Stimulated activated CD4-positive, alpha-beta T cell treated with anti-CD3 and anti-CD28 coated beads, TNF-alpha, amount 100 ng/mL, for 4 hours (primary cell): ENCODE results near the gene HOXA4.

Experiments used
- DNase-seq, 3 experiments: peaks; one replicate each; pipeline ENCODE4 v3.0.0-alpha.2; 2020; ENCODE audit warnings: low read depth in 3 of 3

The HOXA4 gene

DNA sequence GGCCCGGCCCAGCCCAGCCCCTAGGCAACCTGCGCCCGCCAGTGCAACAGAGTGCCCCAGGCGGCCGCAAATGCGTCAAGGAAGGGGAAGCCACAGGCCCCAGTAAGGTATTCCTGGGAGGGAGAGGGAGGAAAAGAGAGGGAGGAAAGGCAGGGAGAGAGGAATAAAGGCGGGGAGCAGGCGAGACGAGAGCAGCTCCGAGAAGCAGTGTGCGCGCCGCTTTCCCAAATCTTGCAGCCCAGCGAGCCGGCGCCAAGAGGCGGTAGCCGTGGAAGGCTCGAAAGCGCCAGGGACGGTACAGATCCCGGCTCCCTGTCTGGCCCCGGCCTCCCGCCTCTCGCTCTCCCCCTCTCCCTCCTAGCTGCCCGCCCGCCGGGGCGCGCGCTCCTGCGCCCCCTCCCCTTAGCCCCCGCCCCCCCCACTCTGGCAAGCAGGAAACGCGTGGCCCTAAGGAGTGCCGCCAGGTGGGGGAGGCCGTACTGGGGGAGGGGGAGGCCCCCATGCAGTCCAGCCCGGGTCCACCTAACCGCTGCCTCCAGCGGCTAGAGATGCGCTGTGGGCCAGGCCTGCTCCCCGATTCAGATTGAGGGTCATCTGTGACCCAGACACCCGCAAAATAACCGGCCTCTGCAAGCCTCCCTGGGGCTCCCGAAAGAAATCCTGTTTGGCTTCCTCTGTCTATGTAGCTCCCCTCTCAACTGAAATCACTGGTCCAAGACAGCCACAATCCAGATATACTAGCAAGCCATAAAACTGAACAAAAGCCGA is 39.3 kb upstream of the HOXA4 start:
- no peak for DNase-seq

DNA sequence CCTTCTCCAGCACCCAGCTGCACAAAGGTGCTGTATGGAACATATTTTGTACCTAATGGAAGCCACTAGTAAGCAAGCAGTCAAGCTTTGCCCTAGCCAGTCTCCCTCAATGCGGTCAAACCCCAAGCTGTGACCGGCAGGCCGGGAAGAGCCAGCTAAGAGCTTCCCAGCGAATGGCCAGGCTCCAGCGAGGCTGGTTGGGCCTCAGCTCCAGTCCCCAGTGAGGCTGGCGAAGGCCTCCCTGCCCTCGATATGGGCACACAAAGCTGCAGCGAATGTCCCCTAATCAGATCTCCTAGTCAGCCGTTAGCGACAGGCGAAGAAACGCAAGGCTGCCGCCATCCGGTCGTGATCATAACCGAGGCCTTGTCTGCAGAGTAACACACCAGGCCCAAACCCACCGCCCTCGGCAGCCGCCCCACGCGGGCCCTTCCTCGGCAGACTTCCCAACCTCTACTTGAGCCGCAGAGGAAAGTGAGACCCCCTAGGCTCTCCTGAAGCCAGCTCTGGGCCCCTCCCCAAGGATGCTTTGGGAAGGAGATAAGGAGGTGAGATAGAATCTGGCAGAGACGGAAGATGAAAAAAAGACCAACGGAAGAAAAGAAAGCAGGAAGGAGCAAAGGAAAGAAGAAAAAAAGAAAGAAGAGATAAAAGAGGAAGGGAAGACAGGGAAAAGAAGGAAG is 37.8 kb upstream of the HOXA4 start:
- no peak for DNase-seq

DNA sequence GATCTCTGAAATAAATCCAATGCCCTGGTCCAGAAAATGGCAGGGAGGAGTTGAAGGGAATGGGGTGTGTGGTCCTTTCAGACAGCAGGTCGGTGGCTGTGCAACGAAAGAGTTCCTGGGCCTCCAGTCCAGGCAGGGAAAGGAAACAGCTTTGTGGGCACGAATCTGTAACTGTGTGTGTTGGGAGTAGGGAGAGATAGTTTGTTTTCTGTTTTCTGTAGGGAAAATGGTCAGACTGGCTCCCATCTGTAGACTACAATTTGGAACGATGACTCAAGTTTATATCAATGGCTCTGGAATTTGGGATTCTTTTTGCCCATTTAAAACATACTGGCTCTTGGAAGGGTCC is 37.3 kb upstream of the HOXA4 start:
- no peak for DNase-seq

DNA sequence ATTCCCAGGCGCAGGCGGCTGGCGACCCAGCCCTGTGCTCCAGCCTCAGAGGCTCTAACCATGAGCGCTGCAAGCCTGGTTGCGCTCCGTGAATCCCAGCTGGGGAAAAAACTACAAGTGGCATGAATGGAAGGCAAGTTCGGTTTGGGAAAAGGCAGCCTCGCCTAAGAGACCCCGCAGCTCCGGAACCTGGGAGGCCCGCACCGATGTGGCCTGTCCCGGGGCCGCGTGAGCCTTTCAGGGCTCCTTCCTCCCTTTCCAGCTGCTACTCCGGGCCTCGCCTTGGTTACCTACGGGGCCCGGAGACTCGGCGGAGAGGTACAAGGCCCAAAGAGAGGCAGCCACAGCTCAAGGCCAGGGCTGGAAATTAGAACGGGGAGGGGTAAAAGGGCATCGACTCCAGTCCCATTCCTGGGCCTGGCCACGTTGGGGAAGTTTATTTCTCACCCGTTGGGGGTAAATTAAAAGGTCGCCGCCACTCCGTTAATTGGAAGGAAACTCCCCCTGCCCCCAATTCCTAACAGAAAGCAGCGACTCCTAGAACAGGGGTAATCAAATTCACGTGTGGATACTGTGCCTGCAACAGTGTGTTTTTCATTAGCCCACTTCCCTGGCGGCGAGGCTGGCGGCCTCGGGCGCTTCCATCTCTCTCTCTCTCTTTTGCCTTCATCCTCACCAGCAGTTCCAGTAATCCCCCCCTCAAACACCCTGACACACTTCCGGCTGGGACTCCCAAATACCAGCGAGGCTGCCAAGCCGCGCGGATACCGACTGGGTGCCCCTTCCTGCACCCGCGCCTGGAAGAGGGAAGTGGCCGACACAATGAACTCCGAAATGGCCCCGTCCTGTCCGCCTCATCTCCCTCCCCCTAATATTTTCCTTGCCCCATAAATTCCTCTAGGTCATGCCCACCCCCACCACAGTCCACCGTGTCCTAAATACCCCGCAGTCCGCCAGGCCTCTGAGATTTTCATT is 36.3 kb upstream of the HOXA4 start:
- no peak for DNase-seq

DNA sequence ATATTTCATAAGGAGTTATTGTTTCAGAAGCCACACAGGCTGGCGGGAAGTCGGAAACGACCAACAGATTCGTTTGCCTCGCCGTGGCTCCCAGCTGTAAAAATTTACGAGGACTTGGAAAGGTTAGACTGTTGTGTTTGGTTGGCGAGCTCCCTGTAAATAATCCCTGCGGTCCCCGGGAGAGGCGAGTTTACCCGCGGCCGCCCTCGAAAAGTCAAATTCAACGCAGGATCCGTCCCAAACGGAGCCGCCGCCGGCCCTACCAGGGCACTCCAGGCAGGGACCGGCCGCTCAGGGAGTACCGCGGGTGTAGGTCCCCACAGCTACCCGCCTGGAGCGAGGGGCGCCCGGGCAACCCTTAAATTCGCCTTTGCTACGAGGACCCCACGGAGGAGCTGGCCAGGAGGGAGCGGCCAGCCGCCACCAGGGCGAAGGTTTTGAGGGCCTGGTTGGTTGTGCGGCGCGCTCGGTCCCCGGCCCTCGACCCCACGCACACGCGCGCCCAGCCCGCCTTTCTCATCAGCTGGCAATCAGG is 35.5 kb upstream of the HOXA4 start:
- DNase-seq: no peak

DNA sequence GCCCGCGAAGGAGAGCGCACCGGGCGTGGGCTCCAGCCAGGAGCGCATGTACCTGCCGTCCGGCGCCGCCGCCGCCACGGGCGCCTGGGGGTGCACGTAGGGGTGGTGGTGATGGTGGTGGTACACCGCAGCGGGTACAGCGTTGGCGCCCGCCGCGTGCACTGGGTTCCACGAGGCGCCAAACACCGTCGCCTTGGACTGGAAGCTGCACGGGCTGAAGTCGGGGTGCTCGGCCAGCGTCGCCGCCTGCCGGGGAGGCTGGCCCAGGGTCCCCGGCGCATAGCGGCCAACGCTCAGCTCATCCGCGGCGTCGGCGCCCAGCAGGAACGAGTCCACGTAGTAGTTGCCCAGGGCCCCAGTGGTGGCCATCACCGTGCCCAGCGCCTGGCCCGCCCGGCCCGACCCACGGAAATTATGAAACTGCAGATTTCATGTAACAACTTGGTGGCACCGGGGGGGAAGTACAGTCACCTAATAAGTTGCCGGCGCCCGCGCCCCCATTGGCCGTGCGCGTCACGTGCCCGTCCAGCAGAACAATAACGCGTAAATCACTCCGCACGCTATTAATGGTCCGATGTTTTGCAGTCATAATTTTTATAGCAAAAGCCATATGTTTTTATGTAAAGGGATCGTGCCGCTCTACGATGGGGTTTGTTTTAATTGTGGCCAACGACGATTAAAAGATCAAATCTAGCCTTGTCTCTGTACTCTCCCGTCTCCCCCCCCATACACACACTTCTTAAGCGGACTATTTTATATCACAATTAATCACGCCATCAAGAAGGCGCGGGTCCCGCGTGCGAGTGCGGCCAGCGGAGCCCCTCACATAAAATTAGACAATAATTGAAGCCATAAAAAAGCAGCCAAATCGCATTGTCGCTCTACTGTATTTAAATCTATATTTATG is 34.8 kb upstream of the HOXA4 start, which contains the start of gene HOXA9:
Gene HOXA9 (minus strand): TSS at position 449 of the 907 bp plus-strand sequence. CDS start 80 bp downstream, at position 369.
- no peak for DNase-seq

DNA sequence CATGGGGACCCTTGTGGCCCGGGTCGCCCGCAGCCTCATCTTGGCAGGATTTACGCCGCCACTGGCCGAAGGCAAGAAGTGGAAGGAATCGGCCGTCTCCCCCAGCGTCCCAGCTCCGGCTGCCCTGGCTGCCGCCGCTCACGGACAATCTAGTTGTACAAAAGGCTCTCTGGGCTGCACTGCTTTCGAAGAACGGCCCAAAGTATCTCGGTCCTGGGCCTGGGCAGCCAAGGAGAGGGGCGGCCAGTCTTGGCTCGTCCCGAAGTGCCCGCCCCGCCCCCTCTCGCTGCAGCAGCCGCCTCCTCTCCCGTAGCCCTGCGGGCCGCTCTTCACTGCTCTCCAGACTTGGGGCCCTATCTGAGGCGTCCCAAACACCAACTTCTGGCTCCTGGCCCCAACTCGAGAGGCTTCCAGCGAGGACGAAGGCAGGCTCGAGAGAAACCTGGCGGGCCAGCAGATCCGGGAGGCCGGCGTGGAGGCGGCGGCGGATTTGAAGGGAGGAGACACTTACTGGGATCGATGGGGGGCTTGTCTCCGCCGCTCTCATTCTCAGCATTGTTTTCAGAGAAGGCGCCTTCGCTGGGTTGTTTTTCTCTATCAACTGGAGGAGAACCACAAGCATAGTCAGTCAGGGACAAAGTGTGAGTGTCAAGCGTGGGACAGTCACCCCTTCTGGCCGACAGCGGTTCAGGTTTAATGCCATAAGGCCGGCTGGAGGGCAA is 34.0 kb upstream of the HOXA4 start:
- no peak for DNase-seq

DNA sequence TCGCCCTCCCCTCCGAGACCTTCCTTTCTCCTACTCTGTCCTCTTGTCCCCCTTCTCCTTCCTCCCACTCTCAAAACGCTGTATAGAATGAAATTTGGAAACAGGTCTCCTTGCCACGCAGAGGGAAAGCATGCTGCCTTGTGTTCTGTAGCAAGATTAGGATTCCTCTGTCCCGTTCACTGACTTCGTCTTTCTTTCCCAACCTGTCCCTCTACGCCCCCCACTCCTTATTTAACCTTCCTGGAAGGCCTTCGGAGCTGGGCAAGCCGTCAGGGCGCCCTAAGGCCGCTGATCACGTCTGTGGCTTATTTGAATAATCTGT is 33.4 kb upstream of the HOXA4 start:
- no peak for DNase-seq

DNA sequence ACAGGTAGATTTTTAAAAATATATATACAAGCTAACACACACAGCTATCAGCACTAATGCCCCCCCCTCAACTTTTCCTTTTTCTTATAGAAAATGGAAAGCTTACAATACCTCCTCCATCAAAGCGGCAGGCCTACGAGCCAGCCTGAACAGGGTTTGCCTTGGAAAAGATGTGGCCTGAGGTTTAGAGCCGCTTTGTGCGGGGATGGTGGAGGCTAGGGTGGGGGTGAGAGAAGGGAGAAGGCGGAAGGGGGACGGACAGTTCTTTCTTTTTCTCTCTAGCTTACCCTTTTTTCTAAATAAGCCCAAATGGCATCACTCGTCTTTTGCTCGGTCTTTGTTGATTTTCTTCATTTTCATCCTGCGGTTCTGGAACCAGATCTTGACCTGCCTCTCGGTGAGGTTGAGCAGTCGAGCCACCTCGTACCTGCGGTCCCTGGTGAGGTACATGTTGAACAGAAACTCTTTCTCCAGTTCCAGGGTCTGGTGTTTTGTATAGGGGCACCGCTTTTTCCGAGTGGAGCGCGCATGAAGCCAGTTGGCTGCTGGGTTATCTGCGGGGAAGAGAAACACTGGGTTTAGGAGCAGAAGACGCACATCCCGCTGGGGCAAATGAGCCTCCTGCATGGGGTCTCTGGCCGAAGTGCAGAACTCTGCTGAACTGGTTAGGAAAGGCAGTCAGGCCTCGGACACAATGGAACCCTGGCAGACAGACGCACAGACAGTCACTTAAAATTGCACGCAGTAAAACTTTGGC is 32.9 kb upstream of the HOXA4 start:
- DNase-seq: no peak

DNA sequence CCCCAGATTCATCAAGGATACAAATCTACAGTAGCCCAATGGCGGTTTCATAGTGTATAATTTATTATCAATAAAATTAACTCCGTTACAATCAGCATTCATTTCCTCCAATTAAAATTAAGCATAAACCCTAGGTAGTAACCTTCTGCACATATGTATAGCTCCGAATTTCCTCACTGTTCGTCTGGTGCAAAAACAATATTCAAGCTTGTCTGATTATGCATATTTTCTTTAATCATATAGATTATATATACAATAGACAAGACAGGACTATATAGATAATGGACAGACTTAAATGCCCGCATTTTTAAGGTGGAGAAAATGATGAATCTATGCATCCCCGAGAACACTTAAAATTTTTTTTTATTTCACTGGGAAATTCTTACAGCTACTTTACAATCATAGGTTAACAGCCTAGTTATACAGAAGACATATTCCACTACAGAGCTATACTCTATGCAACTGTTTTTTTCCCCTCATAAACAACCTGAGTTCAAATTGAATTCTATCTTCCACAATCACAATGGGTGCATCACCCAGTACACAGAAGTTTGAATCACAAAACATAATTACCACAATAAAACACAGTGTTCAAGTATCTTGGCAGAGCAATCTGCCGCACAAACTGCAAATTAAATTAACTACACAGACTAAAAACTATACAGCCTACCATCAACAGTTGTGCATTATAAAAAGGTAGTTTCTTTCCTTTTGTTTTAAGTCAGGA is 32.2 kb upstream of the HOXA4 start:
- no peak for DNase-seq

DNA sequence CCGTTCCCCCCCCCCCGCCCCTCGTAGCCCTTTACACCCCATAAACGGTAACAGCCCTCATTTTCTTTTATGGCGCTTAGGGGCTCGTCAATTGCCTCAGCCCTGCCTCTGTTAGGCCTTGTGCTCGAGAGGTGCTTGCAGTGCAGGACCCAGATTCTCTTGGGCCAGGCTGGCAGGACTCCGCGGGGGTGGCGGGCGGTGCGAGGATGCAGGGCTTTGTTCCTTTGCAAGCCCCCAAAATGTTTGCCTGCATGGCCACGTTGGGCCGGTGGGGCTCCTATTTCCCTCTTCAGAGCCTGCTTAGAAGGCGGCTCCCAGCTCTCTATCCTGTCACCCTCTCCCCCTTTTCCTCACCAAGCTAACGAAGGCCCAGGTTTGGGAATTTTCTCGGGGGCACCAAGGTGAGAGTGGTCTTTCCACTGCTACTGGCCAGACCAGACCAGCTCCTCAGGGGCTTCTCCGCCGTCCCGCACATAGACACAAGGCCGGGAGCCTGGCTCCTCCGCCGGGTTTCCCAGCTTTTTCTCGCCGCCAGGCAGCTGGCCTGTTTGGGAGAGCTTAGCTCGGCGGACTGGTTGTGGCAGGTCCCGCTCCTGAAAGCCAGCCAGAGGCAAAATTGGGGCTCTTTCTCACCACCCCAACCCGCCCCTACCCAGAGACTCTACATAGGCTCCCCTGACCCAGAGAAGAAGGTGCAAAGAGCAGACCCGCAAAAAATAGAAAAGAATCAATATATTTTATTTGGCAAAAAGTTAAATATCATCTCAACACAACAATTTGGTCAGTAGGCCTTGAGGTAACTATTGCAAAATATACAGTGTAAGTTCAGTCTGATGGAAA is 31.4 kb upstream of the HOXA4 start:
- no peak for DNase-seq

DNA sequence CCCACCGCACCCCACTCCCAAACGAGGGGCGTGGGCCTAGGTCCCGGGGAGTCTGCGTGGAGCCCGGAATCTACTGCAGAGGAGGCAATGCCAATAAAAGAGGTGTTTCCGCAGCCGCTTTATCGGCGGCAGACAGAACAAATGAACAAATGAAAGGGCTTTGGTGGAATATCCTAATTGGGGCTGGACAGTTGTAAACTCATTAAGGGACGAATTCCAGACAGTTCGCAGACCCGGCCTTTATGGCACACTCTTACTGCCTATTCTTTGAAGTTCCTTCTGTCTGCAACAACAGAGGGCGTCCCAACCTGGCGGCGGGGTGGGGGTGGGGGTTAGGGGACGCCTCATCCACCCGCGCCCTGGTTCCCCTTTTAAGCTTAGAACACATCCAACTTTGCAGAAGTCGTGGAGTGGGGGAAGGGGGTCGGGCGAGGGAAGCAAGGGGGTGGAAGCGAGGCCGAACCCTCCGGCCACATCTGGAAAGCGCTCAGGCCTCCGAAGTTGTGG is 30.7 kb upstream of the HOXA4 start:
- DNase-seq: no peak

DNA sequence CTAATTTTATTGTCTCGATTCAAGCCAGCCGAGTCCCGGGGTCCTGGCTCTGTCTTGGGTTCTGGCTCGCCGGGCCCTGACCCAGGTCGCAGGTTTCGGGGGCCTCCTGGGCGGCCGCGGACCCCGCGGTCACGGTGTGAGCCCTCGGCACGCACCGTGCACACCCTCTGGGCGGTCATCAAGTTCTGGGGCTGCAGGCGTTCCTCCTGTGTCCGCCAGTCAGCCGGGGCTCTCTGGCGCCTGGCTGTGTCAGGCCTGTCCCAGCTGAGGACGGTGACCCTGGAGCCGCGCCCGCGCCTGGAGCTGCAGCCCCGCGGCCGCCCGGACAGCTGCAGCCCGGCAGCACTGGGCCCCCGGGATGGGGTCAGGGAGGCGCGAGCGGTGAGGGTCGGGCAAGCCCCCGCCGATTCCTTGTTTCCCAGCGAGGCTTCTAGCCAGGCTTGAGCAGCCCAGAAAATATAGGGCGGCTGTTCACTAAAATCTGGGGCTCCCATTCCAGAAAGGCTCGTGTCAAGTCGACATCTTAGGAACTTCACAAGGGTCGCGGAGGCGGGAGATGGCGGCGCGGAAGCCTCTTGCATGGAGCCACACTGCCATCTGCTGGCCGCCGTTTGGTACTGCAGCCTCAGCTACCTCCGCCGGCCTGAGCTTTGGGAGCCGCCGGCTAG is 30.1 kb upstream of the HOXA4 start:
- DNase-seq: peak; percentile 68 to 89 (median 80)

DNA sequence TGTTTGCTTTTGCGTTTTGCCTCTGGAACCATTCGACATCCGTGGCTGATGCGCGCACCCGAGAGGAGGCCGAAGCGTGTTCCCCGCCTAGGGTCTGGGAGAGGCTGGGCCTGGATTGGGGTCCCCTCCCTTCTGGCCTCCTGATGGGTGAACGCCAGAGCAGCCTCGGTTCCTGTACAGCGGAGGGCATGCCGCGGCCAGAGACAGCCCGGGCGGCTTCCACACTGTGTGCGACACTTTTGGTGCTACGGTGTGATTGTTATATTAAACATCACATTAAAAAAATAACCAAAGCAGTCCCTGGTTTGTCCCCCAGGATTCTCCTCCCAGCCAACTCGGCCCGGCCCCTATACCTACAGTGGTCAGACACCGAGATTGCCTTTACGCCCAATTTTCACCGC is 29.6 kb upstream of the HOXA4 start:
- no peak for DNase-seq

DNA sequence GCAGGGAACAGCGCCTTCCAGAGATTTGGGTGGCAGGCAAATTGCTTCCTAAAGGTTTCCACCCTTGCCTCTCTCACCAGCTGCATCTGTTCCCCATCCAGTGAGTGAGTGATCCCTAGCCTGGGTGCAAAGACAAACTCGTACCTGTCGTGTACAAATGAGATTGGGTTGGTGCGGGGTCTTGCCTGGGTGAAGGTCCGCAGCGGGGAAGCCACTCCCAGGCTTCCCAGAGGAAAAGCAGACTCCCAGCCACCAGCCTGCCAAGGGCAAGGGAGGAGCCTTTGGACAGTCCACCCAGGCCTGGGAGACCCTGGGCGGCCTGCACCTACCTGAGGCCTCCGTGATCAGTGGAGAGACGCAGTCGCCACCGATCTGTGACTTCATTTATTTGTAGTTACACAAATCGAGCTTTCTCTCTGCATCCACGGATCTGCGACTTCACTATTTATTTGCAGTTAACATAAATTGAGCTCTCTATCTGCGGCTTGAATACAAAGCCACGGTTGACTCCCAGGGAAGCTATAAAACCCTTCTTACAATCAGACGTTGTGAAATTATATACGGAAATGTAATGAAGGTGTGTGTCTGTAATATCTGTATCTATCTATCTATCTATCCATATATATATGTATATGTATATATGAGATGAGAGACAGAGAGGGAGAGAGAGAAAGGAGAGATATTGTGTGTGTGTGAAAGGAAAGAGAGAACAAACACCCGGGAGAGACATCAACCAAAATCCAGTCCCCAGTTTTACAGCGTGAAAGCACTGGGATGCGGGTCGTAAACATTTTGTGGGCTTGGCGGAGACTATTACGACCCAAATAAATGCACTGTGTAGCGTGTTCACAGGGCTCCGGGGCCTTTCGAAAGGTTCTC is 28.9 kb upstream of the HOXA4 start:
- no peak for DNase-seq
